IMR-90 (cell line): ENCODE data around the gene CD300LB. TPM values are rescaled to one million over a fixed set of nuclear protein-coding genes. Genes with fewer than 3 reads are reported as not detected.

Source experiments
- ATAC-seq: fragments of 200-7000 bp; cut with Tn5 transposase; 2 replicates; pipeline ENCODE4 v1.9.1; 2020; ENCODE audit warnings: low read depth, mild to moderate bottlenecking, moderate library complexity
- BruUV-seq: library from RNA; stranded (reverse); fragments of 400-500 nt; replicated peaks from 2 replicates; lab custom pipeline; 2021; lab: Mats Ljungman, UMichigan
- CTCF ChIA-PET: fragments of 300-600 bp; formaldehyde crosslinking; extraction: SDS; loops from one replicate; lab custom pipeline; 2021; ENCODE audit warnings: antibody characterized with exemption; lab: Yijun Ruan, JAX
- POLR2A ChIA-PET: fragments of 300-600 bp; sonication (Branson Sonifier 250); formaldehyde crosslinking; loops from one replicate; lab custom pipeline; 2022; ENCODE audit warnings: antibody characterized with exemption; ENCODE audit not compliant: unreplicated experiment; lab: Charles Lee
- DNase-seq: peaks from one replicate; pipeline ENCODE4 v3.0.0; 2013
- H2AFZ ChIP-seq: replicated peaks from 2 replicates; pipeline ENCODE3; 2013; ENCODE audit warnings: low read length, mild to moderate bottlenecking; ENCODE audit not compliant: poor library complexity
- H2AK5ac ChIP-seq: 2 replicates; pipeline ENCODE4 v1.6.1; 2013; ENCODE audit warnings: low read depth, low read length, inconsistent platforms
- H2AK9ac ChIP-seq: replicated peaks from 2 replicates; pipeline ENCODE3; 2013; ENCODE audit warnings: mild to moderate bottlenecking, low read depth, low read length, moderate library complexity; ENCODE audit not compliant: poor library complexity
- H2BK120ac ChIP-seq: 2 replicates; pipeline ENCODE4 v1.6.1; 2013; ENCODE audit warnings: low read depth, low read length, inconsistent platforms
- H2BK15ac ChIP-seq: 3 replicates; pipeline ENCODE4 v1.6.1; 2013; ENCODE audit warnings: low read depth, low read length, inconsistent platforms
- H2BK20ac ChIP-seq: 2 replicates; pipeline ENCODE4 v1.6.1; 2013; ENCODE audit warnings: low read depth, mild to moderate bottlenecking, inconsistent platforms, low read length, moderate library complexity
- H2BK5ac ChIP-seq: 2 replicates; pipeline ENCODE4 v1.6.1; 2013; ENCODE audit warnings: mild to moderate bottlenecking, low read depth, low read length, inconsistent platforms; ENCODE audit not compliant: poor library complexity, severe bottlenecking
- H3K14ac ChIP-seq: replicated peaks from 2 replicates; pipeline ENCODE4 v1.6.1; 2013; ENCODE audit warnings: low read depth, low read length, inconsistent platforms
- H3K18ac ChIP-seq: 2 replicates; pipeline ENCODE4 v1.6.1; 2013; ENCODE audit warnings: low read depth, low read length, control low read depth
- H3K23ac ChIP-seq: 2 replicates; pipeline ENCODE4 v1.6.1; 2013; ENCODE audit warnings: low read depth, low read length, inconsistent platforms
- H3K27ac ChIP-seq: 2 replicates; pipeline ENCODE4 v1.5.1; 2013; ENCODE audit warnings: mild to moderate bottlenecking, control low read depth, low read length; ENCODE audit not compliant: insufficient read depth
- H3K27me3 ChIP-seq: 2 replicates; pipeline ENCODE4 v1.6.1; 2013; ENCODE audit warnings: low read length; ENCODE audit not compliant: control insufficient read depth, insufficient read depth
- H3K36me3 ChIP-seq: 2 replicates; pipeline ENCODE4 v1.6.1; 2013; ENCODE audit warnings: low read length, mixed read lengths; ENCODE audit not compliant: control insufficient read depth, insufficient read depth
- H3K4ac ChIP-seq: 2 replicates; pipeline ENCODE4 v1.6.1; 2013; ENCODE audit warnings: low read depth, low read length, inconsistent platforms
- H3K4me1 ChIP-seq: 2 replicates; pipeline ENCODE4 v1.6.1; 2013; ENCODE audit warnings: low read length, mixed read lengths; ENCODE audit not compliant: control insufficient read depth, insufficient read depth
- H3K4me2 ChIP-seq: 2 replicates; pipeline ENCODE4 v1.6.1; 2013; ENCODE audit warnings: low read depth, mild to moderate bottlenecking, control low read depth, low read length, moderate library complexity
- H3K4me3 ChIP-seq: 2 replicates; pipeline ENCODE4 v1.5.1; 2013; ENCODE audit warnings: low read depth, mild to moderate bottlenecking, control low read depth, low read length, moderate library complexity; ENCODE audit not compliant: insufficient read depth
- H3K56ac ChIP-seq: 2 replicates; pipeline ENCODE4 v1.6.1; 2013; ENCODE audit warnings: low read length, inconsistent platforms; ENCODE audit not compliant: insufficient read depth; ENCODE audit errors: extremely low read depth
- H3K79me1 ChIP-seq, 2 experiments: 2 replicates each; pipeline ENCODE4 v1.6.1; 2013; ENCODE audit warnings: low read length in 2 of 2, inconsistent platforms in 1 of 2, low read depth in 1 of 2
- H3K9ac ChIP-seq: 2 replicates; pipeline ENCODE4 v1.6.1; 2013; ENCODE audit warnings: low read depth, low read length, control low read depth
- H3K9me1 ChIP-seq: 2 replicates; pipeline ENCODE4 v1.6.1; 2013; ENCODE audit warnings: low read length, inconsistent platforms; ENCODE audit not compliant: insufficient read depth
- H3K9me3 ChIP-seq: 2 replicates; pipeline ENCODE4 v1.6.1; 2013; ENCODE audit warnings: low read length; ENCODE audit not compliant: control insufficient read depth, insufficient read depth
- H4K20me1 ChIP-seq: 2 replicates; pipeline ENCODE4 v1.6.1; 2013; ENCODE audit warnings: low read length, inconsistent platforms; ENCODE audit not compliant: insufficient read depth
- H4K5ac ChIP-seq: 2 replicates; pipeline ENCODE4 v1.6.1; 2013; ENCODE audit warnings: mild to moderate bottlenecking, low read depth, low read length, control low read depth
- H4K8ac ChIP-seq, 2 experiments: 2 replicates each; pipeline ENCODE4 v1.6.1; 2013; ENCODE audit warnings: low read depth in 2 of 2, low read length in 2 of 2, control low read depth in 1 of 2, inconsistent platforms in 1 of 2
- H4K91ac ChIP-seq: 2 replicates; pipeline ENCODE4 v1.6.1; 2013; ENCODE audit warnings: low read depth, low read length, inconsistent platforms; ENCODE audit not compliant: insufficient read depth
- BHLHE40 ChIP-seq: fragments of 150-350 bp; IDR thresholded peaks from 2 replicates; pipeline ENCODE4 v1.6.1; 2016; ENCODE audit warnings: mild to moderate bottlenecking, low read depth, low read length
- CEBPB ChIP-seq: IDR thresholded peaks from 2 replicates; pipeline ENCODE4 v1.6.1; 2012; ENCODE audit warnings: low read depth, low read length, improper control_type of control experiment
- CHD1 ChIP-seq: IDR thresholded peaks from 2 replicates; pipeline ENCODE4 v1.6.1; 2012; ENCODE audit warnings: low read depth, low read length, improper control_type of control experiment
- FOS ChIP-seq: fragments of 150-350 bp; IDR thresholded peaks from 2 replicates; pipeline ENCODE4 v1.6.1; 2016; ENCODE audit warnings: low read depth, low read length
- MAZ ChIP-seq: IDR thresholded peaks from 2 replicates; pipeline ENCODE4 v1.6.1; 2012; ENCODE audit warnings: low read depth, mild to moderate bottlenecking, low read length, improper control_type of control experiment, moderate library complexity, borderline replicate concordance
- MXI1 ChIP-seq: IDR thresholded peaks from 2 replicates; pipeline ENCODE4 v1.6.1; 2012; ENCODE audit warnings: low read depth, mild to moderate bottlenecking, low read length, moderate library complexity, borderline replicate concordance
- NFE2L2 ChIP-seq: fragments of 150-350 bp; IDR thresholded peaks from 2 replicates; pipeline ENCODE4 v1.6.1; 2016; ENCODE audit warnings: low read depth, mild to moderate bottlenecking, low read length
- RCOR1 ChIP-seq: IDR thresholded peaks from 2 replicates; pipeline ENCODE4 v1.6.1; 2012; ENCODE audit warnings: mild to moderate bottlenecking, low read length, improper control_type of control experiment; ENCODE audit not compliant: insufficient replicate concordance
- SMC3 ChIP-seq: fragments of 150-350 bp; IDR thresholded peaks from 2 replicates; pipeline ENCODE4 v1.6.1; 2016; ENCODE audit warnings: low read depth, mild to moderate bottlenecking, antibody characterized with exemption, low read length, moderate library complexity
- USF2 ChIP-seq: fragments of 150-350 bp; IDR thresholded peaks from 2 replicates; pipeline ENCODE4 v1.6.1; 2017; ENCODE audit warnings: mild to moderate bottlenecking, antibody characterized with exemption, low read length, low read depth
- WGBS, 2 experiments: methylation state at CpG; one replicate each; pipeline versions ENCODE4 v1.1.5 to v1.1.7; 2013; ENCODE audit warnings: missing lambda C conversion rate in 2 of 2; ENCODE audit not compliant: insufficient read length in 1 of 2; ENCODE audit errors: extremely low coverage in 2 of 2; 5-methylcytosine and 5-hydroxymethylcytosine counted together
- dilution Hi-C: fragments of 300-500 bp; cut with HindIII; formaldehyde crosslinking; loops from one replicate; pipeline ENCODE4 v1.14.3; 2018; ENCODE audit warnings: low sequenced_read_pairs; ENCODE audit not compliant: unreplicated experiment
- in situ Hi-C: fragments of 300-500 bp; cut with MboI; formaldehyde crosslinking; loops from 3 replicates; pipeline ENCODE4 v1.14.3; 2019; ENCODE audit warnings: low sequenced_read_pairs, inconsistent platforms, mixed read lengths
- intact Hi-C: fragments of 100-400 bp; cut with micrococcal nuclease; formaldehyde crosslinking; loops from 2 replicates; pipeline ENCODE4 v1.10.0; 2022
- polyA plus RNA-seq, 3 experiments: library from polyadenylated mRNA; depleted of rRNA; stranded (reverse); fragments of >200 nt; gene quantifications; 2 replicates each; pipeline ENCODE4 v1.2.3, GENCODE V29; 2012; ENCODE audit warnings: low replicate concordance in 1 of 3
- total RNA-seq: library from RNA; depleted of rRNA; stranded (reverse); fragments of >200 nt; gene quantifications from 2 replicates; pipeline ENCODE4 v1.2.3, GENCODE V29; 2012

Gene CD300LB
- total and polyA plus RNA-seq, 2 of the 4 experiments (the other 2 are of a cell fraction): not detected

GRCh38 chr17:74530831-74531150 is 484 bp downstream of the CD300LB start:
- peaks cover 32% of the 10 kb centered on the region for H3K9me3 ChIP-seq
- no peaks in the 10 kb centered on the region for H3K36me3 ChIP-seq
- no peak overlapping the region for H3K14ac ChIP-seq
- in situ Hi-C loops: no loop called here
- no peak overlapping the region for H3K4me2 ChIP-seq
- no peak overlapping the region for H3K4ac ChIP-seq
- H4K5ac ChIP-seq: no peak overlapping the region
- ChIA-PET POLR2A (no interaction called here), CTCF (no interaction called here)
- no peaks in the 10 kb centered on the region for H3K9me1 ChIP-seq
- ATAC-seq: no peak
- TF ChIP-seq FOS: no peak
- TF ChIP-seq USF2: no peak
- TF ChIP-seq CEBPB: no peak
- no peak for TF ChIP-seq BHLHE40
- TF ChIP-seq RCOR1: no peak
- no peak for TF ChIP-seq SMC3
- TF ChIP-seq CHD1: no peak
- TF ChIP-seq MAZ: no peak
- no peak for TF ChIP-seq NFE2L2
- TF ChIP-seq MXI1: no peak
- H2AK9ac ChIP-seq: no peak overlapping the region
- intact Hi-C loops: no loop called here
- no peak overlapping the region for H3K4me3 ChIP-seq
- H3K27me3 ChIP-seq: no peaks in the 10 kb centered on the region
- no peak overlapping the region for H2AK5ac ChIP-seq
- H4K91ac ChIP-seq: no peak overlapping the region
- no peak overlapping the region for H2BK20ac ChIP-seq
- H3K18ac ChIP-seq: no peak overlapping the region
- H3K9ac ChIP-seq: no peak overlapping the region
- no peak for DNase-seq
- H3K79me1 ChIP-seq: no peaks in the 10 kb centered on the region
- no peak overlapping the region for H2AFZ ChIP-seq
- H4K8ac ChIP-seq: no peak overlapping the region
- H3K56ac ChIP-seq: no peak overlapping the region
- H2BK120ac ChIP-seq: no peak overlapping the region
- BruUV-seq: no TSS peak
- dilution Hi-C loops: no loop called here
- H2BK5ac ChIP-seq: no peak overlapping the region
- H3K4me1 ChIP-seq: no peaks in the 10 kb centered on the region
- WGBS, 2 experiments: 60% methylated on average over 1 of the region's 5 CpGs; no CpG with 5 or more reads in 1 of the 2 experiments
- H4K20me1 ChIP-seq: no peaks in the 10 kb centered on the region
- H2BK15ac ChIP-seq: no peak overlapping the region
- no peak overlapping the region for H3K23ac ChIP-seq
- H3K27ac ChIP-seq: no peak overlapping the region
